Measurements from ENCODE around the gene SRCIN1.

DNA sequence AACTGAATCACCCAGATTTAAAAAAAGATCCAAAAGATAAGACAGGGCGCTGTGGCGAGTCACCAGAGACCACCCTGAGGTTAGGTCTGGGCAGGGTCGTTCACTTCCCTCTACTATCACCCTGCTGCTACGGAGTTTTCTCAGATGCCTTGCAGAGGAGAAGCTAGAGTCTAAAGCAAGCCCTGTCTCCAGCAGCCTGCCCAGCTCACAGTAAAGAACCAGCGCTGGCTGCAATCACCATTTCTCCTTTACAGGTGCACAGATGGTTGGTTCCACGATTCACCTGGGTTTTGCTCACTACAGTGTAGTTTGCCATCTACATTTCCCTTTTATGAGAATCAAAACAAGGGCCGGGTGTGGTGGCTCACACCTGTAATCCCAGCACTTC, 71.3 kb downstream of the SRCIN1 start:
- no peak for TF ChIP-seq MYC (IDR thresholded peaks at IDR 0.05; ENCODE audit: low read depth, low read length)
- TF ChIP-seq POLR2A (IDR thresholded peaks at IDR 0.05; ENCODE audit: extremely low read depth, insufficient read length): no peak
- TF ChIP-seq, protein P1, sequence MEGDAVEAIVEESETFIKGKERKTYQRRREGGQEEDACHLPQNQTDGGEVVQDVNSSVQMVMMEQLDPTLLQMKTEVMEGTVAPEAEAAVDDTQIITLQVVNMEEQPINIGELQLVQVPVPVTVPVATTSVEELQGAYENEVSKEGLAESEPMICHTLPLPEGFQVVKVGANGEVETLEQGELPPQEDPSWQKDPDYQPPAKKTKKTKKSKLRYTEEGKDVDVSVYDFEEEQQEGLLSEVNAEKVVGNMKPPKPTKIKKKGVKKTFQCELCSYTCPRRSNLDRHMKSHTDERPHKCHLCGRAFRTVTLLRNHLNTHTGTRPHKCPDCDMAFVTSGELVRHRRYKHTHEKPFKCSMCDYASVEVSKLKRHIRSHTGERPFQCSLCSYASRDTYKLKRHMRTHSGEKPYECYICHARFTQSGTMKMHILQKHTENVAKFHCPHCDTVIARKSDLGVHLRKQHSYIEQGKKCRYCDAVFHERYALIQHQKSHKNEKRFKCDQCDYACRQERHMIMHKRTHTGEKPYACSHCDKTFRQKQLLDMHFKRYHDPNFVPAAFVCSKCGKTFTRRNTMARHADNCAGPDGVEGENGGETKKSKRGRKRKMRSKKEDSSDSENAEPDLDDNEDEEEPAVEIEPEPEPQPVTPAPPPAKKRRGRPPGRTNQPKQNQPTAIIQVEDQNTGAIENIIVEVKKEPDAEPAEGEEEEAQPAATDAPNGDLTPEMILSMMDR (IDR thresholded peaks at IDR 0.05; ENCODE audit: low read depth, low read length): no peak

Measured in NB4 (cell line).